RWPE1 (cell line): ENCODE results near the gene RASSF4.

ENCODE experiments used
- CTCF ChIA-PET: fragments of 350-600 bp; sonication (Branson Sonifier 250); formaldehyde crosslinking; extraction: SDS; loops from one replicate; lab custom pipeline; 2021; lab: Yijun Ruan, JAX
- POLR2A ChIA-PET: fragments of 400-600 bp; formaldehyde crosslinking; extraction: SDS; loops from one replicate; lab custom pipeline; 2020; ENCODE audit warnings: antibody characterized with exemption; ENCODE audit not compliant: low non-redundant PET; lab: Yijun Ruan, JAX
- DNase-seq: peaks from one replicate; pipeline ENCODE4 v3.0.0; 2012; ENCODE audit warnings: low spot score
- H3K27ac ChIP-seq: fragments of 450-650 bp; 2 replicates; pipeline ENCODE4 v1.5.1; 2017
- CTCF ChIP-seq: fragments of 450-650 bp; conservative IDR thresholded peaks from 2 replicates; pipeline ENCODE4 v1.5.1; 2017; ENCODE audit warnings: low read depth, mild to moderate bottlenecking

RASSF4 gene

GRCh38 chr10:44922021-44922420, 37.6 kb upstream of the RASSF4 start:
- TF ChIP-seq CTCF: no peak
- no peak for DNase-seq
- CTCF ChIA-PET: interaction anchor here (0.5 to 0.9 kb wide), 2 partner anchors 10 to 11 kb away, joined by 3 to 4 read pairs; no protein-coding TSS in a partner anchor
- POLR2A ChIA-PET: interaction anchor here (0.6 kb wide), 1 partner anchor 17 kb away, joined by 4 read pairs; no protein-coding TSS in a partner anchor
- H3K27ac ChIP-seq: no peak overlapping the region

GRCh38 chr10:44922796-44923545, 36.6 kb upstream of the RASSF4 start:
- H3K27ac ChIP-seq: no peak overlapping the region
- no peak for TF ChIP-seq CTCF
- ChIA-PET POLR2A (no interaction called here), CTCF (no interaction called here)
- no peak for DNase-seq

GRCh38 chr10:44923611-44924010, 36.0 kb upstream of the RASSF4 start:
- ChIA-PET POLR2A (no interaction called here), CTCF (no interaction called here)
- TF ChIP-seq CTCF: no peak
- DNase-seq: no peak
- no peak overlapping the region for H3K27ac ChIP-seq

- no peak for TF ChIP-seq CTCF
- ChIA-PET POLR2A (no interaction called here), CTCF (no interaction called here)
- DNase-seq: no peak
- H3K27ac ChIP-seq: no peak overlapping the region
These were observed 35.2 kb upstream of the RASSF4 start for GRCh38 chr10:44924261-44925040.

GRCh38 chr10:44925224-44925623, 34.4 kb upstream of the RASSF4 start:
- CTCF ChIA-PET: no interaction called here
- DNase-seq: no peak
- POLR2A ChIA-PET: no interaction called here
- no peak overlapping the region for H3K27ac ChIP-seq
- no peak for TF ChIP-seq CTCF

GRCh38 chr10:44925811-44926750, 33.5 kb upstream of the RASSF4 start:
- no peak for TF ChIP-seq CTCF
- CTCF ChIA-PET: no interaction called here
- POLR2A ChIA-PET: no interaction called here
- no peak overlapping the region for H3K27ac ChIP-seq
- DNase-seq: no peak
